Measurements from ENCODE around the gene ATP8B3.

ATP8B3 gene

DNA sequence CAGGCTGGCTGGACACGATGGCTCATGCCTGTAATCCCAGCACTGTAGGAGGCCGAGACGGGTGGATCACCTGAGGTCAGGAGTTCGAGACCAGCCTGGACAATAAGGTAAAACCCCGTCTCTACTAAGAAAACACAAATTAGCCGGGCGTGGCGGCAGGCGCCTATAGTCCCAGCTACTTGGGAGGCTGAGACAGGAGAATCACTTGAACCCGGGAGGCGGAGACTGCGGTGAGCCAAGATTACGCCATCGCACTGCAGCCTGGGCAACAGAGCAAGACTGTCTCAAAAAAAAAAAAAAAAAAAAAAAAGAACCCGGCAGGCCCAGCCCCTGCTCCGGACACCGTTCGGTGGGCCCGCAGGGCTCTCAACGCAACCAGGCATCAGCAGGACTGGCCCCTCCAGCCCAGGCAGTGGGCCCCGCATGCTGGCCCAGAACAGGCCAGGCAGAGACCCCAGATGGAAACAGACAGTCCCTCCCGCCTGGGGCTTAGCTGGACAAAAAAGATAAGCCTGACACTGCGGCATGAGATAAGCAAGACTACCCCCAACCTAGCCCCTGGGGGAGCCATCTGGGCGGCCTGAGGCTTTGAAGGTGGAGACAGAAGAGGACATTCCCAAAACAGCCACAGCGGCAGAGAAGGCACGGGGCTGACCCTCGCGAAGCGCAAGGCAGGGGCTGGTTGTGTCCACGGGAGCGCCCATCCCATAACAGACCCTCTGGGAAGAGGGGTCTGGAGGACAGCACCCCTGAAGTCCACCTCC lies 24.6 kb upstream of the ATP8B3 start:
- DNase-seq: no peak

DNA sequence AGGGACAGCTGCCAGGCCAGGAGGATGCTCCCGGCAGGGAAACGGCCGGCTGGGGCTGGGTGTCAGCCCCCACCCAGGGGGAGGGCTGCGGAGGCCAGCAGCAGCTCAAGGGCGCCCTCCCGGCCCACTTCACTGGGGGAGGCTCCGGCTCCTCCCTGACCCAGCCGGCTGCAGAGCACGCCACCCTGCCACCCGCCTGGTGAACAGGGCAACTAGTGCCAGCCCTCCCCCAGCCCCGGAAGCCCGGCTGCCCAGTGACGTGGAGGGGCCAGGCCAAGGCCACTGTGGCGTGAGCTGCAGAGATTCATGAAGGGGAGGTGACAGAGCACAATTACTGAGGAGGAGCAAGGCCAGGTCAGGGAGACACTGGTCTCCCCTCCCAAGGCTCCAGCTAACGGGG lies 21.5 kb upstream of the ATP8B3 start:
- DNase-seq: no peak

DNA sequence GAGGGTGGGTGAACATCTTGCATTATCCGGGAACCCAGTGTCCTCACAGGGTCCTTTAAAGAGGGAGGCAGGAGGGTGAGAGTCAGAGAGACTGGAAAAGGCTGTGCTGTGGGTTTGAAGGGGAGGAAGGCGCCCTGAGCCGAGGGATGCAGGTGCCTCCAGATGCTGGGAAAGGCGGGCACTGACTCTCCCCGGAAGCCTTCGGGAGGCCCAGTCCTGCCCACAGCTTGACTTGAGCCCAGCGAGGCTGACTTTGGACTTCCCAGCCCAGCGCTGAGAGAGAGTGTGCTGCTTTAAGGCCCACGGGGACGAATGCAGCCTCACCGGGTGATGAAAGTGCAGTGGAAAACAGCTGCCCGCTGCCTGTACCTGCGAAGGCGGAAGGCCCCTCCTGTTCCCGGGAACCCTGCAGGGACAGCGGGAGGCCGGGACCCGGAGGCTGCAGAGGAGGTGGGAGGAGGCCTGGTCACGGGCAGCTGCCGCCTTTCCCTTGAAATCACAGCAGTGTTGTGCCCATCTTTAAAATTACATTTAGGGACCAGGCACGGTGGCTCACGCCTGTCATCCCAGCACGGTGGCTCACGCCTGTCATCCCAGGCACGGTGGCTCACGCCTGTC lies 20.1 kb upstream of the ATP8B3 start:
- DNase-seq: no peak

DNA sequence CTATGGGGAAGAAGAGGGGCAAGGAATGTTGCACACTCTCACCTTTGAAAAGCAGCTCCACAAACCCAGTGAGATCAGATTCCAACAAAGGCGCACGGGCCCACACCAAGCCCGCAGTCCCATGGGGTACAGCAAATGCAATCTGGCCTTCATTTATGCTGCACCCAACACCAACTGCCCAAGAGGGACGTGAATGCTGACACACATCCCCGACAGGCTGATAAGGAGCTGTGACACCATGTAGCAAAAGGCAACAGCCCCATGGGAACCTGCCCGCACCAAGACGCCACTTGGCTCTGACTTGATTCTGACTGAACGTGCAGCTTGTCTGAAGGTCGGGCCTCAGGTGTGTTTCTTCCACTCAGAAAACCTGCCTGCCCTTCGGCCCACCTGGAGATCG lies 18.9 kb upstream of the ATP8B3 start:
- no peak for DNase-seq

- DNase-seq: no peak
Observed at GRCh38 chr19:1830568-1830967, 18.5 kb upstream of the ATP8B3 start.

- DNase-seq: no peak
Observed at GRCh38 chr19:1829958-1830357, 17.9 kb upstream of the ATP8B3 start.

- DNase-seq: no peak
Observed at GRCh38 chr19:1828279-1829238, 16.5 kb upstream of the ATP8B3 start.

DNA sequence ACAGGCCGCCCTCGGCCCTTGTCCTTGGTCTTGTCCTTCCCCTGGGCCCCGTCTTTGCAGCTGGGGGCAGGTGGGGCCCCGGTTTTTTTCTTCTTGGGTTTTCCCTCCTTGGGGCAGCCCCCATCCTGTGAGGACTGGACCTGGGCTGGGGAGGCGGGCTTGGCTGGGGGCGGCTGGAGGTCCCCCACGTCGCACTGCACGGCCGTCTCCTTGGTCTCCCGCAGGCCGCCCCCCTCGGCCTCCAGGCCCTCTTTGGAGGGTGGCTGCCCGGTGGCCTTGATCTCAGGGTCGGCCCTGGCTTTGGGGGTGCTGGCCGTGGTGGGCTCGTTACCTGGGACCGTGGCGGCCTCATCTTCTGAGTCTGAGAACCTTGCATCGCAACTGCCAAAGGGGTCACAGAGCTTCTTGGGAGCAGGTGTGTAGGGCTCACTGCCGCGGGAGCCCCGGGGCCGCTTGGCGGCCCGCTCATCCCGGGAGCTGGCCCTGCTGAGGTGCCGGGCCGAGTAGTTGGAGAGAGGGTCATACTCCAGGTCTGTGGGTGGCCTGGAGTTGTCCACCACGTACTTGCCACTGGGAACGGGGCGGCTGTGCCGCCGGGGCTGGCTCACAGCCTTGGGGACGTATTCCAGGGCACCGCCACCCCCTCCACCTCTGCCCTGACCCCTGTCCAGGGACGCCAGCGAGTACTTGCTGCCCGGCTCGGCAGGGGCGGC lies 15.6 kb upstream of the ATP8B3 start:
- no peak for DNase-seq

- no peak for DNase-seq
Observed at GRCh38 chr19:1826557-1827521, 14.8 kb upstream of the ATP8B3 start.

GRCh38 chr19:1825909-1826556 lies 14.0 kb upstream of the ATP8B3 start:
- peak; percentile 39 for DNase-seq

- DNase-seq: no peak
Observed at GRCh38 chr19:1824252-1824622, 12.2 kb upstream of the ATP8B3 start.

GRCh38 chr19:1823539-1824251 lies 11.6 kb upstream of the ATP8B3 start:
- no peak for DNase-seq

GRCh38 chr19:1823020-1823419 lies 10.9 kb upstream of the ATP8B3 start:
- DNase-seq: no peak

- DNase-seq: no peak
Observed at GRCh38 chr19:1822210-1822609, 10.1 kb upstream of the ATP8B3 start.

DNA sequence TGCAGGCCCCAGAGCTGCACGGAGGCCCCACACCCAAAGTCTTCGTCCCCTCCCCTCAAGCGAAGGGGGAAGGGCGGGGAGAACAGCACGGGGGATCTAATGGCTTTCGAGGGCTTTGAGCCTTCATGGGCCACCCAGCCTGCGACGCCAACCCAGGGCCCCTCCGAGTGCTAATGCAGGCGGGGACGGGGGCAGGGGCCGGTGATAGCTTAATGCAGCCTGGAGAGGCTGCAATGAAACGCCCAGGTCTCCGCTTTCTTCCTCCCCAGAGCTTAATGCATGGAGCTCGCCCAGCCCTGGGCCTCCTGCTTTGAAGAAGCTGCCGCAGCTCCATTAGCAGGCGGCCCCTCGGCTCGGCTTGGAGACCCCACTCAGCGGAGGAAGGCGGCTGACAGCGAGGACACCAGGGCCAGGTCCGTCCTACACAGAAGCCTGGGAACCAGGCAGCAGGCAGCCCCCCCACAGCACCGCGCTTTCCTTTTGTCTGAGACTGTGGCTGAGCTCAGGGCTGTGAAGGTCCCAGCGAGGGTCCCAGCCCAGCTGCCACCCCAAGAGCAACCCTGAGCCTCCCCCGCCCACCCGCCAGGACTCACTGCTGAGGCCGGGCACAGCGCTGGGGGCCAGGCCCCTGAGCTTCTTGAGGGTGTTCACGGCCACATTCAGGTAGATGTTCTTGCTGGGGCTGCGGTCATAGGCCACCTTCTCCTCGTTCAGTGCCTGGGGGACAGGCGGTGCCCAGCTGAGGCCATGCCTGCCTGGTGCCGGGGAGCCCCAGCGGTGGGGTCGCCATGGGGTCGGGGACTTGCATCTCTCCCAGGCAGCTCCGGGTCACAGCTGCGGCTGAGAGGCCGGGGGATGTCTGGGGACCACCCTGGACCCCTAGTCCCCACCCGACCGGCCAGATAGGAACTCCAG lies 7.5 kb upstream of the ATP8B3 start:
- DNase-seq: no peak

- no peak for DNase-seq
Observed at GRCh38 chr19:1818549-1819195, 6.6 kb upstream of the ATP8B3 start.

DNA sequence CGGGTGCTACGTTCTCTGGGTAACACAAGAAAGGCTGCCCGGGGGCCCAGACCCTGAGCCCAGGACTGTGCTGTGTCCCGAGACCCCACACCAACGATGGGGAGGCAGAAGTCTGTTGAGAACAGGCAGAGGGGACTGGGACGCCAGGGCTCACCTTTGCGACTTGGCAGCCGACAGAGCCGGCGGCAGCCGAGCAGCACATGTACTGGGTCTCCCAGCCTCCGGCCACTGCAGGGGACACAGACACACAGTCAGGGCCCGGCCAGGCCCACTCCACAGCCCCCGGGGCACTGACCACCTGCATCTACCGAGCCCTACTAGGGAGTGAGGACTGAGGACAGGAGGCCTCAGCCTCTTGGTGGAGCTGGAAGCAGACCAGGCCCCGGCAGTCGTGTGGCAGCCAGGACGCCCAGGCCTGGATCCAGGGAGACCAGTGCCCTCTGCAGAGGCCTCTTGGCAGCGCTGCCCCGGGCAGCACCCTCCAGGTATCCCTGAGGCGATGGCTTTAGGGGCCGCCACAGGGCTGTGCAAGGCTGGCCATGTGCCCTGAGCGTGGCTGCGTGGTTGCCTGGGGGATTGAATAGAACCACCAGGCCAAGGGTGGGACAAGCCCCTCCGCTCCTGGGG lies 5.6 kb upstream of the ATP8B3 start:
- DNase-seq: no peak

GRCh38 chr19:1816530-1817298 lies 4.6 kb upstream of the ATP8B3 start:
- DNase-seq: no peak
